HEK293 (cell line): ENCODE measurements around the gene WRNIP1.
A peak's percentile ranks its signal among the peaks of the same experiment; 100 is the strongest.

Experiments
- CTCF ChIA-PET: fragments of 350-600 bp; formaldehyde crosslinking; extraction: SDS; loops from one replicate; lab custom pipeline; 2021; ENCODE audit warnings: antibody characterized with exemption; lab: Yijun Ruan, JAX
- POLR2A ChIA-PET: fragments of 300-600 bp; formaldehyde crosslinking; extraction: SDS; loops from one replicate; lab custom pipeline; 2020; ENCODE audit warnings: antibody characterized with exemption, inconsistent platforms; lab: Yijun Ruan, JAX
- H3K27ac ChIP-seq: fragments of 200-500 bp; sonication (Bioruptor generic); 2 replicates; pipeline ENCODE4 v1.5.1; 2014; ENCODE audit warnings: low read depth, low read length, control low read depth, inconsistent platforms; ENCODE audit errors: extremely low read depth
- H3K36me3 ChIP-seq, 2 experiments: fragments of 200-500 bp in 1 of 2; sonication (Bioruptor generic) in 1 of 2; 1 replicate in 1 of 2; 2 replicates in 1 of 2; pipeline ENCODE4 v1.5.1; 2014 to 2017; ENCODE audit warnings: inconsistent platforms in 2 of 2, low read length in 2 of 2; ENCODE audit not compliant: control insufficient read depth in 2 of 2, insufficient read depth in 1 of 2
- H3K4me1 ChIP-seq: fragments of 200-500 bp; sonication (Bioruptor generic); 2 replicates; pipeline ENCODE4 v1.5.1; 2014; ENCODE audit warnings: mild to moderate bottlenecking, low read length, inconsistent platforms; ENCODE audit not compliant: control insufficient read depth, insufficient read depth
- H3K4me3 ChIP-seq: 2 replicates; pipeline ENCODE4 v1.5.1; 2011; ENCODE audit warnings: low read depth, mild to moderate bottlenecking, control low read depth, low read length, moderate library complexity
- H3K9me3 ChIP-seq: fragments of 200-500 bp; sonication (Bioruptor generic); 2 replicates; pipeline ENCODE4 v1.5.1; 2014; ENCODE audit warnings: low read depth, low read length, inconsistent platforms; ENCODE audit not compliant: control insufficient read depth, insufficient read depth
- BCL11A ChIP-seq: fragments of 450-650 bp; formaldehyde crosslinking; IDR thresholded peaks from 2 replicates; pipeline ENCODE4 v1.5.1; 2016; ENCODE audit warnings: low read depth, missing biosample characterization, missing genetic modification characterization
- GLIS1 ChIP-seq: fragments of 450-650 bp; formaldehyde crosslinking; IDR thresholded peaks from 2 replicates; pipeline ENCODE4 v1.5.1; 2016; ENCODE audit warnings: missing biosample characterization, missing genetic modification characterization
- IKZF3 ChIP-seq: fragments of 450-650 bp; IDR thresholded peaks from 2 replicates; pipeline ENCODE4 v1.5.0; 2018; ENCODE audit warnings: missing biosample characterization, mild to moderate bottlenecking, missing genetic modification characterization, moderate library complexity
- PBX3 ChIP-seq: sonication (generic); formaldehyde crosslinking; IDR thresholded peaks from 2 replicates; pipeline ENCODE4 v1.8.1; 2022; ENCODE audit warnings: mild to moderate bottlenecking, moderate library complexity, missing genetic modification reagents
- SETDB1 ChIP-seq: IDR thresholded peaks from one replicate; pipeline ENCODE4 v1.6.1; 2017; ENCODE audit warnings: mild to moderate bottlenecking, low read length, moderate library complexity, mixed read lengths; ENCODE audit not compliant: insufficient read length
- SP7 ChIP-seq: fragments of 450-650 bp; formaldehyde crosslinking; IDR thresholded peaks from 2 replicates; pipeline ENCODE4 v1.5.1; 2016; ENCODE audit warnings: missing biosample characterization, missing genetic modification characterization
- ZBTB6 ChIP-seq: fragments of 450-650 bp; formaldehyde crosslinking; IDR thresholded peaks from 2 replicates; pipeline ENCODE4 v1.5.1; 2017; ENCODE audit warnings: missing biosample characterization, missing genetic modification characterization
- ZFP41 ChIP-seq: fragments of 450-650 bp; formaldehyde crosslinking; IDR thresholded peaks from 2 replicates; pipeline ENCODE4 v1.5.1; 2016; ENCODE audit warnings: missing biosample characterization, missing genetic modification characterization, borderline replicate concordance
- ZFP69B ChIP-seq: fragments of 450-650 bp; formaldehyde crosslinking; IDR thresholded peaks from 2 replicates; pipeline ENCODE4 v1.5.1; 2016; ENCODE audit warnings: missing biosample characterization, missing genetic modification characterization
- ZIC2 ChIP-seq: fragments of 450-650 bp; formaldehyde crosslinking; IDR thresholded peaks from 2 replicates; pipeline ENCODE4 v1.5.1; 2016; ENCODE audit warnings: missing biosample characterization, missing genetic modification characterization
- ZNF114 ChIP-seq: fragments of 450-650 bp; formaldehyde crosslinking; IDR thresholded peaks from 2 replicates; pipeline ENCODE4 v1.5.0; 2017; ENCODE audit warnings: missing biosample characterization, missing genetic modification characterization
- ZNF146 ChIP-seq: fragments of 450-650 bp; formaldehyde crosslinking; IDR thresholded peaks from 2 replicates; pipeline ENCODE4 v1.5.1; 2016; ENCODE audit warnings: missing biosample characterization, missing genetic modification characterization
- ZNF174 ChIP-seq: fragments of 450-650 bp; formaldehyde crosslinking; IDR thresholded peaks from 2 replicates; pipeline ENCODE4 v1.5.0; 2017; ENCODE audit warnings: missing biosample characterization, mild to moderate bottlenecking, missing genetic modification characterization
- ZNF2 ChIP-seq: fragments of 450-650 bp; formaldehyde crosslinking; IDR thresholded peaks from 2 replicates; pipeline ENCODE4 v1.5.1; 2016; ENCODE audit warnings: missing biosample characterization, missing genetic modification characterization
- ZNF223 ChIP-seq: fragments of 450-650 bp; formaldehyde crosslinking; IDR thresholded peaks from 2 replicates; pipeline ENCODE4 v1.5.1; 2016; ENCODE audit warnings: missing biosample characterization, missing genetic modification characterization
- ZNF302 ChIP-seq: fragments of 450-650 bp; formaldehyde crosslinking; IDR thresholded peaks from 2 replicates; pipeline ENCODE4 v1.5.1; 2016; ENCODE audit warnings: missing biosample characterization, missing genetic modification characterization, low read depth
- ZNF354C ChIP-seq: fragments of 450-650 bp; formaldehyde crosslinking; IDR thresholded peaks from 2 replicates; pipeline ENCODE4 v1.5.1; 2016; ENCODE audit warnings: missing biosample characterization, missing genetic modification characterization, low read depth, borderline replicate concordance
- ZNF362 ChIP-seq: fragments of 450-650 bp; formaldehyde crosslinking; IDR thresholded peaks from 2 replicates; pipeline ENCODE4 v1.5.1; 2016; ENCODE audit warnings: missing biosample characterization, missing genetic modification characterization
- ZNF48 ChIP-seq: fragments of 450-650 bp; formaldehyde crosslinking; IDR thresholded peaks from 2 replicates; pipeline ENCODE4 v1.5.1; 2016; ENCODE audit warnings: missing biosample characterization, missing genetic modification characterization
- ZNF518A ChIP-seq: fragments of 450-650 bp; formaldehyde crosslinking; conservative IDR thresholded peaks from 2 replicates; pipeline ENCODE4 v1.5.1; 2016; ENCODE audit warnings: low read depth, missing biosample characterization, missing genetic modification characterization
- ZNF621 ChIP-seq: fragments of 450-650 bp; formaldehyde crosslinking; IDR thresholded peaks from 2 replicates; pipeline ENCODE4 v1.5.1; 2017; ENCODE audit warnings: missing biosample characterization, missing genetic modification characterization
- ZNF623 ChIP-seq: fragments of 450-650 bp; formaldehyde crosslinking; IDR thresholded peaks from 2 replicates; pipeline ENCODE4 v1.5.1; 2016; ENCODE audit warnings: missing biosample characterization, missing genetic modification characterization
- ZNF624 ChIP-seq: fragments of 450-650 bp; formaldehyde crosslinking; IDR thresholded peaks from 2 replicates; pipeline ENCODE4 v1.5.1; 2017; ENCODE audit warnings: missing biosample characterization, missing genetic modification characterization
- ZNF626 ChIP-seq: fragments of 450-650 bp; sonication (Bioruptor Pico); formaldehyde crosslinking; IDR thresholded peaks from 2 replicates; pipeline ENCODE4 v1.5.1; 2018; ENCODE audit warnings: missing biosample characterization, missing genetic modification characterization, inconsistent platforms
- ZNF629 ChIP-seq: fragments of 450-650 bp; formaldehyde crosslinking; IDR thresholded peaks from 2 replicates; pipeline ENCODE4 v1.5.1; 2017; ENCODE audit warnings: missing biosample characterization, missing genetic modification characterization
- ZNF654 ChIP-seq: fragments of 450-650 bp; formaldehyde crosslinking; IDR thresholded peaks from 2 replicates; pipeline ENCODE4 v1.5.1; 2016; ENCODE audit warnings: low read depth, missing biosample characterization, missing genetic modification characterization
- ZNF658 ChIP-seq: fragments of 450-650 bp; formaldehyde crosslinking; IDR thresholded peaks from 2 replicates; pipeline ENCODE4; 2016; ENCODE audit warnings: missing biosample characterization, missing genetic modification characterization
- ZNF76 ChIP-seq: fragments of 450-650 bp; formaldehyde crosslinking; IDR thresholded peaks from 2 replicates; pipeline ENCODE4; 2016; ENCODE audit warnings: low read depth, missing biosample characterization, missing genetic modification characterization, borderline replicate concordance
- ZNF777 ChIP-seq: fragments of 450-650 bp; formaldehyde crosslinking; IDR thresholded peaks from 2 replicates; pipeline ENCODE4 v1.5.1; 2017; ENCODE audit warnings: missing biosample characterization, missing genetic modification characterization, borderline replicate concordance

Gene WRNIP1

GRCh38 chr6:2771079-2771478 lies 5.9 kb downstream of the WRNIP1 start:
- CTCF ChIA-PET: interaction anchor here (0.7 to 8.2 kb wide), 6 partner anchors 12 to 1160 kb away, joined by 3 to 46 read pairs (median 12); partner anchors contain the start of gene MYLK4
- H3K4me3 ChIP-seq: no peak overlapping the region
- POLR2A ChIA-PET: no interaction called here
- TF ChIP-seq ZNF114 (tag by site-specific recombination): no peak
- no peak for TF ChIP-seq ZFP69B (tag by site-specific recombination)
- no peak for TF ChIP-seq ZNF777 (tag by site-specific recombination)
- TF ChIP-seq ZIC2 (tag by site-specific recombination): 0 out of 2 replicates have a peak, but pooled peaks have one; percentile 7
- TF ChIP-seq ZBTB6: peak; percentile 51; the same call in 1 of the 2 replicates
- no peak for TF ChIP-seq ZNF48 (tag by site-specific recombination)
- no peak for TF ChIP-seq ZNF629
- TF ChIP-seq SETDB1: no peak
- no peak for TF ChIP-seq GLIS1 (tag by site-specific recombination)
- no peak for TF ChIP-seq ZNF658 (tag by site-specific recombination)
- no peak for TF ChIP-seq ZNF223
- TF ChIP-seq ZNF174: no peak
- TF ChIP-seq ZNF624 (tag by site-specific recombination): no peak
- peaks cover 5 to 51% of the 10 kb centered on the region in 2 experiments; a peak in 2 of 3 replicates for H3K36me3 ChIP-seq
- no peaks in the 10 kb centered on the region for H3K9me3 ChIP-seq
- H3K27ac ChIP-seq: no peak overlapping the region
- H3K4me1 ChIP-seq: peaks cover 24% of the 10 kb centered on the region

- CTCF ChIA-PET: interaction anchor here (0.6 to 8.2 kb wide), 10 partner anchors 10 to 177 kb away, joined by 3 to 46 read pairs (median 5); partner anchors contain the start of genes MYLK4 and SERPINB1
- Histone ChIP-seq H3K4me3 (no peak overlapping the region), H3K4me1 (peaks cover 23% of the 10 kb centered on the region), H3K9me3 (no peaks in the 10 kb centered on the region), H3K27ac (no peak overlapping the region), H3K36me3 (peaks cover 8 to 63% of the 10 kb centered on the region in 2 experiments; a peak in 2 of 3 replicates)
- POLR2A ChIA-PET: interaction anchor here (0.6 kb wide), 1 partner anchor 51 kb away, joined by 4 read pairs; no protein-coding TSS in a partner anchor
- no peak for TF ChIP-seq ZFP41 (tag by site-specific recombination)
- TF ChIP-seq ZNF518A (tag by site-specific recombination): no peak
- TF ChIP-seq ZNF626: no peak
- no peak for TF ChIP-seq ZNF777 (tag by site-specific recombination)
- no peak for TF ChIP-seq ZNF2 (tag by site-specific recombination)
- no peak for TF ChIP-seq PBX3 (CRISPR knock-in tag)
- no peak for TF ChIP-seq ZNF76 (tag by site-specific recombination)
- TF ChIP-seq ZNF146: no peak
- TF ChIP-seq ZNF654 (tag by site-specific recombination): no peak
- TF ChIP-seq ZNF621: no peak
- no peak for TF ChIP-seq ZNF623 (tag by site-specific recombination)
- no peak for TF ChIP-seq BCL11A (tag by site-specific recombination)
- no peak for TF ChIP-seq IKZF3 (tag by site-specific recombination)
- no peak for TF ChIP-seq ZNF354C (tag by site-specific recombination)
- TF ChIP-seq ZNF362 (tag by site-specific recombination): no peak
- TF ChIP-seq ZNF302 (tag by site-specific recombination): no peak
- TF ChIP-seq SP7 (tag by site-specific recombination): no peak
Measured at GRCh38 chr6:2772840-2773239, 7.6 kb downstream of the WRNIP1 start.
